Sigmoid colon (tissue), 7 donors: ENCODE data around the gene CCNB3. TPM values are rescaled to one million over a fixed set of nuclear protein-coding genes. Genes with fewer than 3 reads are reported as not detected.

Experiments
- DNase-seq: peaks from one replicate; pipeline ENCODE4 v3.0.0-alpha.2; 2019
- H3K27ac ChIP-seq, 4 donors: fragments of 200-600 bp; sonication (generic); one replicate each; pipeline ENCODE4 v1.5.1; 2016 to 2019; ENCODE audit warnings: mild to moderate bottlenecking in 1 of 4
- H3K27me3 ChIP-seq, 3 donors: fragments of 200-600 bp; sonication (generic); one replicate each; pipeline ENCODE4 v1.5.1; 2019; ENCODE audit warnings: mild to moderate bottlenecking in 1 of 3
- H3K36me3 ChIP-seq, 4 donors: fragments of 200-600 bp; sonication (generic); one replicate each; pipeline ENCODE4 v1.5.1; 2016 to 2019
- H3K4me1 ChIP-seq, 4 donors: fragments of 200-600 bp; sonication (generic); one replicate each; pipeline ENCODE4 v1.5.1; 2017 to 2019
- H3K4me3 ChIP-seq, 4 donors: fragments of 200-600 bp; sonication (generic); one replicate each; pipeline ENCODE4 v1.5.1; 2017 to 2019; ENCODE audit warnings: mild to moderate bottlenecking in 2 of 4, moderate library complexity in 1 of 4
- H3K9me3 ChIP-seq, 4 donors: fragments of 200-600 bp in 3 of 4; sonication (generic) in 3 of 4; one replicate each; pipeline versions ENCODE4 v1.5.1 to v1.6.1; 2013 to 2019
- EP300 ChIP-seq, 4 donors: sonication (generic); formaldehyde crosslinking; IDR thresholded peaks; one replicate each; pipeline ENCODE4 v1.6.1; 2017; ENCODE audit warnings: antibody characterized with exemption in 4 of 4
- POLR2A ChIP-seq, 2 donors: fragments of 450-650 bp; IDR thresholded peaks; one replicate each; pipeline ENCODE4 v1.6.1; 2016; ENCODE audit warnings: antibody characterized with exemption in 2 of 2, mild to moderate bottlenecking in 2 of 2, moderate library complexity in 2 of 2
- POLR2AphosphoS5 ChIP-seq, 4 donors: sonication (generic); formaldehyde crosslinking; IDR thresholded peaks; one replicate each; pipeline ENCODE4 v1.6.1; 2017; ENCODE audit warnings: antibody characterized with exemption in 4 of 4
- WGBS, 2 donors: extraction: QIAGEN DNeasy Blood & Tissue Kit; methylation state at CpG; one replicate each; pipeline ENCODE4 v1.1.7; 2013; 5-methylcytosine and 5-hydroxymethylcytosine counted together
- intact Hi-C: fragments of 100-400 bp; cut with DNase I; formaldehyde crosslinking; loops from one replicate; pipeline ENCODE4 v1.15.1; 2023
- polyA plus RNA-seq, 3 donors: library from polyadenylated mRNA; stranded (reverse); fragments of 200-250 nt; gene quantifications; one replicate each; pipeline ENCODE4 v1.2.3, GENCODE V29; 2013
- total RNA-seq, 4 donors: library from RNA; depleted of rRNA; stranded (reverse); fragments of >200 nt; gene quantifications; one replicate each; pipeline ENCODE4 v1.1.0, GENCODE V29; 2016
- TF ChIP-seq, protein P1 (sequence below), 4 experiments: fragments of 450-650 bp in 3 of 4; fragments of 200-600 bp in 1 of 4; IDR thresholded peaks; one replicate each; pipeline ENCODE4 v1.5.1; 2016 to 2019; ENCODE audit warnings: antibody characterized with exemption in 4 of 4, mild to moderate bottlenecking in 3 of 4, moderate library complexity in 2 of 4
- donor health status: healthy with polysubstance abuse.
- donor health status: Bipolar disorder and iron deficiency.
- donor health status: healthy.

CCNB3 gene
- total and polyA plus RNA-seq, 7 donors: 0.14 to 0.36 (median 0.17) TPM; not detected in 2

- H3K27ac ChIP-seq: no peak within 1 kb of the TSS
- TF ChIP-seq, protein P1, sequence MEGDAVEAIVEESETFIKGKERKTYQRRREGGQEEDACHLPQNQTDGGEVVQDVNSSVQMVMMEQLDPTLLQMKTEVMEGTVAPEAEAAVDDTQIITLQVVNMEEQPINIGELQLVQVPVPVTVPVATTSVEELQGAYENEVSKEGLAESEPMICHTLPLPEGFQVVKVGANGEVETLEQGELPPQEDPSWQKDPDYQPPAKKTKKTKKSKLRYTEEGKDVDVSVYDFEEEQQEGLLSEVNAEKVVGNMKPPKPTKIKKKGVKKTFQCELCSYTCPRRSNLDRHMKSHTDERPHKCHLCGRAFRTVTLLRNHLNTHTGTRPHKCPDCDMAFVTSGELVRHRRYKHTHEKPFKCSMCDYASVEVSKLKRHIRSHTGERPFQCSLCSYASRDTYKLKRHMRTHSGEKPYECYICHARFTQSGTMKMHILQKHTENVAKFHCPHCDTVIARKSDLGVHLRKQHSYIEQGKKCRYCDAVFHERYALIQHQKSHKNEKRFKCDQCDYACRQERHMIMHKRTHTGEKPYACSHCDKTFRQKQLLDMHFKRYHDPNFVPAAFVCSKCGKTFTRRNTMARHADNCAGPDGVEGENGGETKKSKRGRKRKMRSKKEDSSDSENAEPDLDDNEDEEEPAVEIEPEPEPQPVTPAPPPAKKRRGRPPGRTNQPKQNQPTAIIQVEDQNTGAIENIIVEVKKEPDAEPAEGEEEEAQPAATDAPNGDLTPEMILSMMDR (IDR thresholded peaks at IDR 0.05): no peak
- TF ChIP-seq EP300 (IDR thresholded peaks at IDR 0.05): no peak
- no peak for TF ChIP-seq POLR2A (IDR thresholded peaks at IDR 0.05)
- WGBS, 2 donors: 95 to 97% methylated on average over 1 of the region's 1 CpG
Observed at GRCh38 chrX:50200907-50201306, 3.7 kb upstream of the CCNB3 start, which contains the start of gene AKAP4. Gene AKAP4, minus strand, starts transcription at chrX:50201007. Its CDS starts 118 bp downstream, at chrX:50200889.

DNA sequence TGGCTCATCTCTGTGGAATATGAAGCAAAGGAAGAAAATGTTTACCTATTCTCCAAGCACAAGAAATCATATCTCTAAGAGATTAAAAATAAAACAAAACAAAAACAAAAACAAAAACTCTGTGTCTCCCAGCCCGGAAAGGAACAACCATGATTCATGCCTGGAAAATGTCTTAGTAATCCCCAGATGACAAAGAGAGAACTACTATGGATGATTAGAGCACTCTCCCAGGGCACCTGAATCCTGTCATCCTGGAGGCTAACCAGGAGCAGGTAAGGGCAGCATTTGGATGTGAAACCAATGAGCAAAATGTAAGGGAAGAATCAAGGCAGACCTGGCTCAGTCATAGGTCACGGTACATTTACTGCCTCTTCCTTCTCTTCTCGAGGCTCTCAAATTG lies 2.0 kb upstream of the CCNB3 start:
- H3K27ac ChIP-seq: no peak overlapping the region
- H3K4me3 ChIP-seq: no peak overlapping the region
- intact Hi-C loops: loop anchor here (5.0 kb wide), 2 partner anchors 100 to 285 kb away; no protein-coding TSS in a partner anchor
- H3K27me3 ChIP-seq: no peaks in the 10 kb centered on the region
- no peaks in the 10 kb centered on the region for H3K9me3 ChIP-seq
- no peak for DNase-seq
- WGBS, 2 donors: 82 to 85% methylated on average over 3 of the region's 3 CpGs
- no peak for TF ChIP-seq POLR2AphosphoS5 (IDR thresholded peaks at IDR 0.05)
- TF ChIP-seq EP300 (IDR thresholded peaks at IDR 0.05): no peak
- no peak for TF ChIP-seq POLR2A (IDR thresholded peaks at IDR 0.05)
- TF ChIP-seq, protein P1 (IDR thresholded peaks at IDR 0.05): no peak
- no peaks in the 10 kb centered on the region for H3K36me3 ChIP-seq
- H3K4me1 ChIP-seq: peaks cover 0 to 5% (median 2%) of the 10 kb centered on the region in 4 donors

More at GRCh38 chrX:50200907-50201306, 3.7 kb upstream of the CCNB3 start, which contains the start of gene AKAP4:
- Histone ChIP-seq H3K4me3 (no peak within 1 kb of the TSS), H3K9me3 (no peaks in the 10 kb centered on the region), H3K4me1 (peaks cover 0 to 5% (median 2%) of the 10 kb centered on the region in 4 donors), H3K27me3 (no peaks in the 10 kb centered on the region), H3K36me3 (no peaks in the 10 kb centered on the region)
- DNase-seq: no peak
- intact Hi-C loops: loop anchor here (5.0 kb wide), 2 partner anchors 99 to 284 kb away; no protein-coding TSS in a partner anchor

- Histone ChIP-seq H3K27me3 (no peaks in the 10 kb centered on the region), H3K4me3 (no peak overlapping the region), H3K9me3 (no peaks in the 10 kb centered on the region), H3K4me1 (peaks cover 0 to 5% (median 2%) of the 10 kb centered on the region in 4 donors), H3K36me3 (no peaks in the 10 kb centered on the region), H3K27ac (no peak overlapping the region)
- intact Hi-C loops: no loop called here
- TF ChIP-seq POLR2A (IDR thresholded peaks at IDR 0.05) (no peak), EP300 (IDR thresholded peaks at IDR 0.05) (no peak), POLR2AphosphoS5 (IDR thresholded peaks at IDR 0.05) (no peak)
- TF ChIP-seq, protein P1 (IDR thresholded peaks at IDR 0.05): no peak
- no peak for DNase-seq
- WGBS, 2 donors: 69 to 81% methylated on average over 11 of the region's 11 CpGs
Observed at GRCh38 chrX:50206753-50207152, 2.2 kb downstream of the CCNB3 start.

DNA sequence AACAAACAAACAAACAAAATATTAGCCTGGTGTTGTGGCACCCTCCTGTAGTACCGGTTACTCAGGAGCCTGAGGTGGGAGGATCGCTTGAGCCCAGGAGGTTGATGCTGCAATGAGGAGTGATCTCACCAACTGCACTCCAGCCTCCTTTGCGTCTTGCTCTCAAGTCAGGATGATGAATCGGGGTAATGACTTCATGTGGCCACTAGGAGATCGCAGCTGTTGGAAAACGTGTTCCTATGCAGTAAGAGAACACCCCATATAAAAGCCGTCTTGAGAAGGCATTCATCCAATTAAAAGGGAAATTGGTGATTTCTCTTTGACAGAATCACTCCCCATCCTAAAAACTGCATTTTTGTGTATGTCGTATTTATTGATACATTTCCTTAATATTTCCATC lies 6.9 kb downstream of the CCNB3 start:
- Histone ChIP-seq H3K4me1 (no peaks in the 10 kb centered on the region), H3K27ac (no peak overlapping the region), H3K9me3 (no peaks in the 10 kb centered on the region), H3K4me3 (no peak overlapping the region), H3K36me3 (no peaks in the 10 kb centered on the region), H3K27me3 (no peaks in the 10 kb centered on the region)
- DNase-seq: no peak
- intact Hi-C loops: no loop called here
- TF ChIP-seq, protein P1 (IDR thresholded peaks at IDR 0.05): no peak
- no peak for TF ChIP-seq EP300 (IDR thresholded peaks at IDR 0.05)
- no peak for TF ChIP-seq POLR2AphosphoS5 (IDR thresholded peaks at IDR 0.05)
- no peak for TF ChIP-seq POLR2A (IDR thresholded peaks at IDR 0.05)
- WGBS, 2 donors: 62 to 70% methylated on average over 8 of the region's 8 CpGs

GRCh38 chrX:50281253-50281652 lies 76.7 kb downstream of the CCNB3 start:
- WGBS, 2 donors: 95 to 96% methylated on average over 19 of the region's 19 CpGs
- Histone ChIP-seq H3K9me3 (no peaks in the 10 kb centered on the region), H3K36me3 (no peaks in the 10 kb centered on the region), H3K27ac (no peak overlapping the region), H3K4me1 (no peaks in the 10 kb centered on the region), H3K27me3 (no peaks in the 10 kb centered on the region), H3K4me3 (no peak overlapping the region)
- intact Hi-C loops: no loop called here
- DNase-seq: no peak
- TF ChIP-seq EP300 (IDR thresholded peaks at IDR 0.05) (no peak), POLR2AphosphoS5 (IDR thresholded peaks at IDR 0.05) (no peak), POLR2A (IDR thresholded peaks at IDR 0.05) (no peak)
- TF ChIP-seq, protein P1 (IDR thresholded peaks at IDR 0.05): no peak
